ENCODE results near the gene B3GAT3.

DNA sequence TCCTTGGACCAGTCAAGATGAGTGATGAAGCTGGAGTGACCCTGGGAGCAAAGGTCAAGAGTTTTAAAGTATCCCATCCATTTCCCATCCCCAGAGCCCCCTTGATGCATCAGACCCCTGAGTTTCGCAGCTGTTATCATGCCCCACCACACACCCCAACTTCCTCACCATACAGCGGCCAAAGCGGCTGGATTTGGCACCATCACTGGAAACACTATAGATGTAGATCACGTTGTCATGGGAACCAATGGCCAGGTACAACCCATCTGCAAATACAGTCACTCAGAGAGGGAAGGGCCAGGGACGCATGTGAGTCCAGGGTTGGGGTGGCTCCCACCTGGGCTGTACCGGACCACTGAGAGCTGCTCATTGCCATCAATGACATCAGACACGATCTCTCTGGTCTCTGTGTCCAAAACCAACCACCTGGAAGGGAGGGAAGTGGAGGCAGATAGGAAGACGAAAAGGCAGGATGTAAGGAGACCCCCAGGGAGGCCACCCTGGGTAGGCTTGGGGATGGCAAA lies 17.9 kb downstream of the B3GAT3 start:
- TF ChIP-seq, protein P1, sequence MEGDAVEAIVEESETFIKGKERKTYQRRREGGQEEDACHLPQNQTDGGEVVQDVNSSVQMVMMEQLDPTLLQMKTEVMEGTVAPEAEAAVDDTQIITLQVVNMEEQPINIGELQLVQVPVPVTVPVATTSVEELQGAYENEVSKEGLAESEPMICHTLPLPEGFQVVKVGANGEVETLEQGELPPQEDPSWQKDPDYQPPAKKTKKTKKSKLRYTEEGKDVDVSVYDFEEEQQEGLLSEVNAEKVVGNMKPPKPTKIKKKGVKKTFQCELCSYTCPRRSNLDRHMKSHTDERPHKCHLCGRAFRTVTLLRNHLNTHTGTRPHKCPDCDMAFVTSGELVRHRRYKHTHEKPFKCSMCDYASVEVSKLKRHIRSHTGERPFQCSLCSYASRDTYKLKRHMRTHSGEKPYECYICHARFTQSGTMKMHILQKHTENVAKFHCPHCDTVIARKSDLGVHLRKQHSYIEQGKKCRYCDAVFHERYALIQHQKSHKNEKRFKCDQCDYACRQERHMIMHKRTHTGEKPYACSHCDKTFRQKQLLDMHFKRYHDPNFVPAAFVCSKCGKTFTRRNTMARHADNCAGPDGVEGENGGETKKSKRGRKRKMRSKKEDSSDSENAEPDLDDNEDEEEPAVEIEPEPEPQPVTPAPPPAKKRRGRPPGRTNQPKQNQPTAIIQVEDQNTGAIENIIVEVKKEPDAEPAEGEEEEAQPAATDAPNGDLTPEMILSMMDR (IDR thresholded peaks at IDR 0.05): no peak
- TF ChIP-seq POLR2A (IDR thresholded peaks at IDR 0.05): no peak
- TF ChIP-seq POLR2AphosphoS5 (IDR thresholded peaks at IDR 0.05): no peak
- no peak for TF ChIP-seq EP300 (IDR thresholded peaks at IDR 0.05)
